A549 (cell line): ENCODE measurements around the gene TECPR2. TPM values are rescaled to one million over a fixed set of nuclear protein-coding genes. Genes with fewer than 3 reads are reported as not detected.

Experiments used
- ATAC-seq, 2 experiments: fragments of 200-7000 bp in 1 of 2; fragments of >200 bp in 1 of 2; cut with Nextera tagmentation in 1 of 2; cut with Tn5 transposase in 1 of 2; 3 replicates each; pipeline versions ENCODE4 v1.8.0 to v1.9.1; 2018 to 2020; ENCODE audit warnings: mild to moderate bottlenecking in 1 of 2, moderate library complexity in 1 of 2
- CTCF ChIA-PET: fragments of 300-600 bp; sonication (Branson Sonifier 250); formaldehyde crosslinking; extraction: SDS; loops from one replicate; lab custom pipeline; 2021; ENCODE audit warnings: antibody characterized with exemption, inconsistent platforms; lab: Yijun Ruan, JAX
- POLR2A ChIA-PET: fragments of 350-600 bp; formaldehyde crosslinking; extraction: SDS; loops from one replicate; lab custom pipeline; 2021; ENCODE audit warnings: antibody characterized with exemption, inconsistent platforms; lab: Yijun Ruan, JAX
- DNase-seq, 2 experiments: peaks; one replicate each; pipeline versions ENCODE4 v3.0.0 to v3.0.0-alpha.2; 2011 to 2016; ENCODE audit warnings: low read depth in 1 of 2, low spot score in 1 of 2
- FAIRE-seq: peaks from 2 replicates; lab custom pipeline; 2011; peaks lifted over from hg19 to GRCh38; lab: Jason Lieb, UNC
- H3K27ac ChIP-seq, 2 experiments: fragments of >200 bp; sonication (Bioruptor Twin); formaldehyde crosslinking; 3 replicates each; pipeline ENCODE4 v1.5.1; 2016 to 2017
- H3K4me1 ChIP-seq: fragments of >200 bp; sonication (Bioruptor Twin); formaldehyde crosslinking; 3 replicates; pipeline ENCODE4 v1.6.1; 2016
- H3K4me2 ChIP-seq: fragments of >200 bp; sonication (Bioruptor Twin); formaldehyde crosslinking; 3 replicates; pipeline ENCODE4 v1.6.1; 2016
- H3K4me3 ChIP-seq: fragments of >200 bp; sonication (Bioruptor Twin); formaldehyde crosslinking; 3 replicates; pipeline ENCODE4 v1.5.1; 2016
- H3K9me3 ChIP-seq: fragments of >200 bp; sonication (Bioruptor Twin); formaldehyde crosslinking; 3 replicates; pipeline ENCODE4 v1.6.1; 2016
- BHLHE40 ChIP-seq: IDR thresholded peaks from 2 replicates; pipeline ENCODE4 v1.6.1; 2012; ENCODE audit warnings: low read depth, low read length, inconsistent platforms
- CBX2 ChIP-seq: fragments of 200-600 bp; sonication (generic); IDR thresholded peaks from 2 replicates; pipeline ENCODE4 v1.6.1; 2016; ENCODE audit warnings: low read depth, mild to moderate bottlenecking, borderline replicate concordance
- CBX8 ChIP-seq: fragments of 200-600 bp; sonication (generic); IDR thresholded peaks from 2 replicates; pipeline ENCODE4 v1.6.1; 2016
- CHD4 ChIP-seq: fragments of 200-600 bp; sonication (generic); IDR thresholded peaks from 2 replicates; pipeline ENCODE4 v1.6.1; 2016; ENCODE audit warnings: antibody characterized with exemption, mild to moderate bottlenecking, borderline replicate concordance
- EHF ChIP-seq: fragments of 250-450 bp; sonication (Bioruptor Pico); IDR thresholded peaks from 2 replicates; pipeline ENCODE4 v1.5.0; 2020; ENCODE audit warnings: mild to moderate bottlenecking
- EHMT2 ChIP-seq: fragments of 200-600 bp; sonication (generic); IDR thresholded peaks from 2 replicates; pipeline ENCODE4 v1.6.1; 2016; ENCODE audit warnings: antibody characterized with exemption, low read depth, mild to moderate bottlenecking, moderate library complexity
- EP300 ChIP-seq, 2 experiments: fragments of >200 bp; sonication (Bioruptor Twin); formaldehyde crosslinking; IDR thresholded peaks; 2 replicates in 1 of 2; 3 replicates in 1 of 2; pipeline ENCODE4 v1.6.1; 2016 to 2017
- ESRRA ChIP-seq: fragments of 150-350 bp; IDR thresholded peaks from 2 replicates; pipeline ENCODE4 v1.6.1; 2014; ENCODE audit warnings: mild to moderate bottlenecking, low read length, borderline replicate concordance
- FOXS1 ChIP-seq: fragments of 250-450 bp; sonication (Bioruptor Pico); IDR thresholded peaks from 2 replicates; pipeline ENCODE4 v1.5.0; 2020; ENCODE audit warnings: mild to moderate bottlenecking, moderate library complexity
- HEYL ChIP-seq: fragments of 250-450 bp; sonication (Bioruptor Pico); IDR thresholded peaks from 2 replicates; pipeline ENCODE4 v1.8.0; 2021; ENCODE audit warnings: mild to moderate bottlenecking, moderate library complexity
- HOXB5 ChIP-seq: fragments of 250-450 bp; sonication (Bioruptor Pico); IDR thresholded peaks from 2 replicates; pipeline ENCODE4 v1.5.0; 2020; ENCODE audit warnings: mild to moderate bottlenecking, moderate library complexity
- JUN ChIP-seq, 2 experiments: fragments of >200 bp; sonication (Bioruptor Twin); formaldehyde crosslinking; IDR thresholded peaks; 2 replicates in 1 of 2; 3 replicates in 1 of 2; pipeline ENCODE4 v1.6.1; 2016 to 2017
- JUNB ChIP-seq: fragments of >200 bp; sonication (Bioruptor Twin); formaldehyde crosslinking; IDR thresholded peaks from 2 replicates; pipeline ENCODE4 v1.6.1; 2016
- KDM1A ChIP-seq: fragments of 200-600 bp; sonication (generic); IDR thresholded peaks from 2 replicates; pipeline ENCODE4 v1.6.1; 2016; ENCODE audit warnings: low read depth, mild to moderate bottlenecking
- KDM5A ChIP-seq: fragments of 200-600 bp; sonication (generic); IDR thresholded peaks from 2 replicates; pipeline ENCODE4 v1.6.1; 2016; ENCODE audit warnings: antibody characterized with exemption, mild to moderate bottlenecking
- MAZ ChIP-seq: fragments of 150-350 bp; IDR thresholded peaks from 2 replicates; pipeline ENCODE4 v1.6.1; 2014; ENCODE audit warnings: antibody characterized with exemption, low read depth, low read length, borderline replicate concordance
- NFE2L2 ChIP-seq: fragments of 150-350 bp; conservative IDR thresholded peaks from 2 replicates; pipeline ENCODE4 v1.6.1; 2014; ENCODE audit warnings: low read length
- NR3C1 ChIP-seq: fragments of >200 bp; sonication (Bioruptor Twin); formaldehyde crosslinking; IDR thresholded peaks from 3 replicates; pipeline ENCODE4 v1.6.1; 2017
- POLR2A ChIP-seq: IDR thresholded peaks from 2 replicates; pipeline ENCODE4 v1.6.1; 2012; ENCODE audit warnings: mild to moderate bottlenecking, low read length
- RAD21 ChIP-seq, 2 experiments: fragments of >200 bp in 1 of 2; sonication (Bioruptor Twin) in 1 of 2; formaldehyde crosslinking in 1 of 2; IDR thresholded peaks in 1 of 2; conservative IDR thresholded peaks in 1 of 2; 2 replicates in 1 of 2; 3 replicates in 1 of 2; pipeline ENCODE4 v1.6.1; 2012 to 2018; ENCODE audit warnings: inconsistent platforms in 1 of 2
- RARB ChIP-seq: fragments of 250-450 bp; sonication (Bioruptor Pico); IDR thresholded peaks from 2 replicates; pipeline ENCODE4 v1.8.0; 2021; ENCODE audit warnings: mild to moderate bottlenecking, moderate library complexity
- RFX5 ChIP-seq: fragments of 450-650 bp; IDR thresholded peaks from 2 replicates; pipeline ENCODE4 v1.7.1; 2014; ENCODE audit warnings: antibody characterized with exemption, mild to moderate bottlenecking, moderate library complexity
- RNF2 ChIP-seq: fragments of 200-600 bp; sonication (generic); IDR thresholded peaks from 2 replicates; pipeline ENCODE4 v1.6.1; 2016; ENCODE audit warnings: low read depth, mild to moderate bottlenecking, antibody characterized with exemption, moderate library complexity, borderline replicate concordance
- SMC3 ChIP-seq: fragments of >200 bp; sonication (Bioruptor Twin); formaldehyde crosslinking; IDR thresholded peaks from 3 replicates; pipeline ENCODE4 v1.6.1; 2018; ENCODE audit warnings: inconsistent platforms
- SREBF2 ChIP-seq: fragments of 450-650 bp; IDR thresholded peaks from 2 replicates; pipeline ENCODE4 v1.6.1; 2014; ENCODE audit warnings: mild to moderate bottlenecking, moderate library complexity
- TP53 ChIP-seq: fragments of 250-450 bp; sonication (Bioruptor Pico); IDR thresholded peaks from 2 replicates; pipeline ENCODE4 v1.5.0; 2021; ENCODE audit warnings: mild to moderate bottlenecking, moderate library complexity
- ZC3H11A ChIP-seq: fragments of 450-650 bp; IDR thresholded peaks from 2 replicates; pipeline ENCODE4 v1.6.1; 2014; ENCODE audit warnings: antibody characterized with exemption, mild to moderate bottlenecking
- ZNF302 ChIP-seq: fragments of 250-450 bp; sonication (Bioruptor Pico); IDR thresholded peaks from 2 replicates; pipeline ENCODE4 v1.9.0; 2021; ENCODE audit warnings: inconsistent platforms, mild to moderate bottlenecking, moderate library complexity
- ZSCAN20 ChIP-seq: fragments of 250-450 bp; sonication (Bioruptor Pico); IDR thresholded peaks from 2 replicates; pipeline ENCODE4 v1.8.0; 2022; ENCODE audit warnings: mild to moderate bottlenecking, moderate library complexity
- WGBS: methylation state at CpG from one replicate; pipeline ENCODE4 v1.1.6; 2017; ENCODE audit errors: missing lambda C conversion rate; 5-methylcytosine and 5-hydroxymethylcytosine counted together
- polyA plus RNA-seq, 4 experiments: library from polyadenylated mRNA; depleted of rRNA in 3 of 4; stranded (reverse); fragments of >200 nt; fragmentation: RNase III in 1 of 4; extraction: RNeasy Plus Mini Kit Qiagen cat#74134 plus additional on column Dnase treatment in 1 of 4; gene quantifications; 2 replicates in 3 of 4; 3 replicates in 1 of 4; pipeline ENCODE4 v1.2.3, GENCODE V29; 2011 to 2017
- TF ChIP-seq, protein P1 (sequence below): fragments of 450-650 bp; IDR thresholded peaks from 2 replicates; pipeline ENCODE4 v1.6.1; 2014; ENCODE audit warnings: antibody characterized with exemption
- TF ChIP-seq, protein P2 (sequence below): IDR thresholded peaks from 2 replicates; pipeline ENCODE4 v1.6.1; 2012; ENCODE audit warnings: low read depth, borderline replicate concordance
- TF ChIP-seq, protein P3 (sequence below): fragments of >200 bp; sonication (Bioruptor Twin); formaldehyde crosslinking; IDR thresholded peaks from 3 replicates; pipeline ENCODE4 v1.5.1; 2016
- TF ChIP-seq, protein P4 (sequence below): fragments of 150-350 bp; IDR thresholded peaks from 2 replicates; pipeline ENCODE4 v1.6.1; 2014; ENCODE audit warnings: low read depth, mild to moderate bottlenecking, low read length
- TF ChIP-seq, protein P5 (sequence below): IDR thresholded peaks from 2 replicates; pipeline ENCODE4 v1.6.1; 2012

Gene TECPR2
- polyA plus RNA-seq, 2 of the 4 experiments (the other 2 are of a cell fraction): 5.9 to 7.6 TPM

DNA sequence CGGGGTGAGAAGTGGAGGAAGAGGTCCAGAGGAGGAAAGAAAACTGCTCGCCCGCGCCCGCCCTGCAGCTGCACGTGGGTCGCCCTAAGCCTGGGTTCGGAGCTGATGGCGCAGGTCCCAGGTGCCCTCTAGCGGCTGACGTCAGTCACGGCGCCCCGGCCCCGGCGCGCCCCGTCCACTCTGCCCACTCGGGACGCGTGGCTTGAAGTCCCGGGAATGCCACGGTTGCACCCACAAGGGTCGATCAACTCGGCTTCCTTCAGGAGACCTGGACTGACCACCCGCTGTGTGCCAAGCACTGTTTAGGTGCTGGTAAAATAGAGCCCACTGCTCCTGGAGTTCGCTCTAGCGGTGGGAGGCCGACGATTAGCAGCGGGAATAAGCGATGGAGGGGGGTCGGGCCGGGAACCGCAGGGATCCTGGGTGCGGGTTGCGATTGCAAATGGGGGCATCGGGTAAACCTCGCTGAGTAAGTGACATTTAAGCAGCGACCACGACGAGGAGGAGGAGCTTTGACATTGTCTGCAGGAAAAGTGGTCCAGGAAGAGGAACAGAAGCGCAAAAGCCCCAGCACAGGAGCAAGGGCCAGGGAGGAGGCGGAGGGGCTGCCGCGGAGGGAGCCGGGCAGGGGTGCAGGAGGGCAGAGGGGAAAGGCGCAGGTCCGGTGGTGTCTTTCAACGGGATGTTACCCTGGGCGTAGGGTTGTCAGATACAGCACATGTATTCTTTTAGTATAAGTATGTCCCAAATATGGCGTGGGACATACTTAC, 48.3 kb upstream of the TECPR2 start (continued):
- TF ChIP-seq FOXS1 (no peak), HEYL (CRISPR knock-in tag) (no peak), NR3C1 (no peak), RAD21 (conservative IDR thresholded peaks at IDR 0.05 in 1 of 2, IDR thresholded peaks at IDR 0.05 in 1 of 2) (peak; percentile 96 to 99), ESRRA (no peak), KDM1A (no peak), HOXB5 (no peak), RARB (CRISPR knock-in tag) (no peak), EP300 (IDR thresholded peaks at IDR 0.05) (no peak), JUN (IDR thresholded peaks at IDR 0.05) (peak in 1 of 2 experiments; percentile 46; a peak in 1 of 5 replicates), CHD4 (peak; percentile 35; the same call in 1 of the 2 replicates), RNF2 (no peak), JUNB (no peak), ZC3H11A (no peak), MAZ (no peak), CBX8 (no peak), POLR2A (no peak), CBX2 (no peak), EHMT2 (no peak), SREBF2 (no peak), SMC3 (peak; percentile 96), RFX5 (no peak), BHLHE40 (no peak), KDM5A (peak; percentile 98), TP53 (CRISPR knock-in tag) (peak; percentile 61; the same call in 1 of the 2 replicates)
- TF ChIP-seq, protein P1, sequence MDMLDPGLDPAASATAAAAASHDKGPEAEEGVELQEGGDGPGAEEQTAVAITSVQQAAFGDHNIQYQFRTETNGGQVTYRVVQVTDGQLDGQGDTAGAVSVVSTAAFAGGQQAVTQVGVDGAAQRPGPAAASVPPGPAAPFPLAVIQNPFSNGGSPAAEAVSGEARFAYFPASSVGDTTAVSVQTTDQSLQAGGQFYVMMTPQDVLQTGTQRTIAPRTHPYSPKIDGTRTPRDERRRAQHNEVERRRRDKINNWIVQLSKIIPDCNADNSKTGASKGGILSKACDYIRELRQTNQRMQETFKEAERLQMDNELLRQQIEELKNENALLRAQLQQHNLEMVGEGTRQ: peak; percentile 58; the same call in 1 of the 2 replicates
- TF ChIP-seq, protein P2, sequence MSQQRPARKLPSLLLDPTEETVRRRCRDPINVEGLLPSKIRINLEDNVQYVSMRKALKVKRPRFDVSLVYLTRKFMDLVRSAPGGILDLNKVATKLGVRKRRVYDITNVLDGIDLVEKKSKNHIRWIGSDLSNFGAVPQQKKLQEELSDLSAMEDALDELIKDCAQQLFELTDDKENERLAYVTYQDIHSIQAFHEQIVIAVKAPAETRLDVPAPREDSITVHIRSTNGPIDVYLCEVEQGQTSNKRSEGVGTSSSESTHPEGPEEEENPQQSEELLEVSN: peak; percentile 96
- TF ChIP-seq, protein P3, sequence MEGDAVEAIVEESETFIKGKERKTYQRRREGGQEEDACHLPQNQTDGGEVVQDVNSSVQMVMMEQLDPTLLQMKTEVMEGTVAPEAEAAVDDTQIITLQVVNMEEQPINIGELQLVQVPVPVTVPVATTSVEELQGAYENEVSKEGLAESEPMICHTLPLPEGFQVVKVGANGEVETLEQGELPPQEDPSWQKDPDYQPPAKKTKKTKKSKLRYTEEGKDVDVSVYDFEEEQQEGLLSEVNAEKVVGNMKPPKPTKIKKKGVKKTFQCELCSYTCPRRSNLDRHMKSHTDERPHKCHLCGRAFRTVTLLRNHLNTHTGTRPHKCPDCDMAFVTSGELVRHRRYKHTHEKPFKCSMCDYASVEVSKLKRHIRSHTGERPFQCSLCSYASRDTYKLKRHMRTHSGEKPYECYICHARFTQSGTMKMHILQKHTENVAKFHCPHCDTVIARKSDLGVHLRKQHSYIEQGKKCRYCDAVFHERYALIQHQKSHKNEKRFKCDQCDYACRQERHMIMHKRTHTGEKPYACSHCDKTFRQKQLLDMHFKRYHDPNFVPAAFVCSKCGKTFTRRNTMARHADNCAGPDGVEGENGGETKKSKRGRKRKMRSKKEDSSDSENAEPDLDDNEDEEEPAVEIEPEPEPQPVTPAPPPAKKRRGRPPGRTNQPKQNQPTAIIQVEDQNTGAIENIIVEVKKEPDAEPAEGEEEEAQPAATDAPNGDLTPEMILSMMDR: peak; percentile 97

DNA sequence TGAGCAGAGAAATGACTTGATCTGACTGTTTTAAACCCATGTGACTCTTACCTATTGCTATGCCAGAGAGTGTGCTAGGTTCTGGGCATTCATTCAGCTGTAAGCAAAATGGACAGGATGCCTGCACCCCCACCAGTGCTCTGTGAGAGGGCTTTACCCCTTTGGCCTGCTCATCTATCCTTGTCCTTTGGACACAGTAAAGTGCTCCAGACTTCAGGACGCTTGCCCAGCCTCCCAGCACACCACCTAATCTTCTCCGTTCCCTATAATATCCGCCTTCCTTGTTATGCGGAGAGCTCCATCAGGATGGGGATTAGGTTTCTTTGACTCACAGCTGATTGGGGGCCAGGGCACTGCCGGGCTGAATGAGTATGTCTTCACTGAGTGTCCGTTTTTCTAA, 47.6 kb upstream of the TECPR2 start:
- no peak for ATAC-seq
- ChIA-PET CTCF (interaction anchor here (0.6 to 6.8 kb wide), 33 partner anchors 10 to 428 kb away, joined by 3 to 83 read pairs (median 8); partner anchors contain the start of genes DYNC1H1 and MOK), POLR2A (interaction anchor here (1.7 kb wide), 1 partner anchor 10 kb away, joined by 6 read pairs; the partner anchor contains the start of gene MOK)
- FAIRE-seq: no peak
- WGBS: 92% methylated on average over 6 of the region's 6 CpGs
- DNase-seq: no peak
- H3K9me3 ChIP-seq: no peaks in the 10 kb centered on the region
- H3K4me3 ChIP-seq: no peak overlapping the region
- H3K27ac ChIP-seq: peak overlapping the region in 1 of 2 experiments; percentile 91; a peak in 2 of 6 replicates
- peak overlapping the region; percentile 90; the same call in 1 of the 3 replicates for H3K4me2 ChIP-seq
- H3K4me1 ChIP-seq: peaks cover 28% of the 10 kb centered on the region
- TF ChIP-seq BHLHE40: no peak
- TF ChIP-seq NR3C1: no peak
- TF ChIP-seq EHF: no peak
- no peak for TF ChIP-seq EHMT2
- no peak for TF ChIP-seq POLR2A
- no peak for TF ChIP-seq ZSCAN20 (CRISPR knock-in tag)
- TF ChIP-seq RAD21 (conservative IDR thresholded peaks at IDR 0.05 in 1 of 2, IDR thresholded peaks at IDR 0.05 in 1 of 2): no peak
- TF ChIP-seq KDM5A: no peak
- TF ChIP-seq, protein P4, sequence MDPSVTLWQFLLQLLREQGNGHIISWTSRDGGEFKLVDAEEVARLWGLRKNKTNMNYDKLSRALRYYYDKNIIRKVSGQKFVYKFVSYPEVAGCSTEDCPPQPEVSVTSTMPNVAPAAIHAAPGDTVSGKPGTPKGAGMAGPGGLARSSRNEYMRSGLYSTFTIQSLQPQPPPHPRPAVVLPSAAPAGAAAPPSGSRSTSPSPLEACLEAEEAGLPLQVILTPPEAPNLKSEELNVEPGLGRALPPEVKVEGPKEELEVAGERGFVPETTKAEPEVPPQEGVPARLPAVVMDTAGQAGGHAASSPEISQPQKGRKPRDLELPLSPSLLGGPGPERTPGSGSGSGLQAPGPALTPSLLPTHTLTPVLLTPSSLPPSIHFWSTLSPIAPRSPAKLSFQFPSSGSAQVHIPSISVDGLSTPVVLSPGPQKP: no peak
- TF ChIP-seq, protein P5, sequence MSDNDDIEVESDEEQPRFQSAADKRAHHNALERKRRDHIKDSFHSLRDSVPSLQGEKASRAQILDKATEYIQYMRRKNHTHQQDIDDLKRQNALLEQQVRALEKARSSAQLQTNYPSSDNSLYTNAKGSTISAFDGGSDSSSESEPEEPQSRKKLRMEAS: no peak
- no peak for TF ChIP-seq ZNF302 (CRISPR knock-in tag)
- TF ChIP-seq ZC3H11A: no peak
- no peak for TF ChIP-seq NFE2L2
- TF ChIP-seq FOXS1: no peak
- no peak for TF ChIP-seq EP300 (IDR thresholded peaks at IDR 0.05)
- TF ChIP-seq MAZ: no peak
- TF ChIP-seq, protein P1: no peak
